GM19455 (cell line): ENCODE data around the gene LRRIQ1.

Source experiments
- ATAC-seq: cut with Tn5 transposase; IDR thresholded peaks from one replicate; pipeline ENCODE4 v1.9.1; 2021; ENCODE audit not compliant: unreplicated experiment

Gene LRRIQ1

GRCh38 chr12:85279449-85280164 is 243.5 kb downstream of the LRRIQ1 start:
- ATAC-seq: no peak

- no peak for ATAC-seq
These were observed 244.2 kb downstream of the LRRIQ1 start, which contains the start of gene ALX1 for GRCh38 chr12:85280165-85280983. ALX1 (plus strand) TSS chr12:85280220; CDS start chr12:85280262, 42 bp downstream.

GRCh38 chr12:85280984-85281630 is 245.0 kb downstream of the LRRIQ1 start:
- no peak for ATAC-seq

GRCh38 chr12:85281636-85282312 is 245.6 kb downstream of the LRRIQ1 start:
- no peak for ATAC-seq

- ATAC-seq: no peak
These were observed 247.4 kb downstream of the LRRIQ1 start for GRCh38 chr12:85283560-85283959.
